ENCODE measurements around the gene ICAM2.

DNA sequence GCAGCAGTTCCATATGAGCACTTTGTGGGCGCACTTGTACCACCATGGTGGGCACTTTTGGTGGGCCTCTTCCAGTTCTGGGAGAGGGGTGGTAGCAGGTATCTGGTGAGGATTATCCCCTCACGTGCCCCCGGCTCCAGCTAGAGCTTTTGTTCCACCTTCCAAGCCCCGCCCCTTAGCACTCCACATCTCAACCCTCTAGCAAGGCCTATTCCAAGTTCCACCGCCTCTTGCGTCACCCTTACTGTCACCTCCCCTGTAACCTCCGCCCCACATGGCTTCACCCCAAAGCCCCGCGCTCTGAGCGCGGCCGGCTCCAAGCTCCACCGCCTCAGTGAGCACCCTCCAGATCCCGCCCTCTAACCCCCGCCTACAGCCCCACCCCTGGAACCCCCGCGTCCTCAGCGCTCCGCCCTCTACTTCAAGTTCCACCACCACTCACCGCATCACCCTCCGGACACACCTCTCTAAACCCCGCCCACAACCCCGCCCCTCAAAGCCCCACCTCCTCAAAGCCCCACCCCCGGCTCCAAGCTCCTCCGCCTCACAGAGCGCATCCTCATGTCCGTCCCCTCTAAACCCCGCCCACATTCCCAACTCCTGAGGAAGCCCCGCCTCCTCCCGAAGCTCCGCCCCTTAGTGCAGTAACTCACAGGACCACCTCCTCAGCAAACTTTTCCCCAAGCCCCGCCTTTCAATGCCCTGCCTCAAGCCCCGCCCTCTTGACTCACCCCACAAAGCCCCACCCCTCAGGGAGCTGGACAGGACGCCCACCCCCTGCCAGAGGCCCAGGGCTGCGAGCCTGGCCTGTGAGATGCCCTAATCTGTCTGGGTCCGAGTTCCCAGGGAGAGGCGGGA lies 58.8 kb downstream of the ICAM2 start:
- TF ChIP-seq SP1 (IDR thresholded peaks at IDR 0.05) (peak; percentile 59), TAF1 (conservative IDR thresholded peaks at IDR 0.05) (no peak), ZBTB33 (IDR thresholded peaks at IDR 0.05) (no peak), YY1 (IDR thresholded peaks at IDR 0.05) (no peak), JUND (IDR thresholded peaks at IDR 0.05) (no peak), EGR1 (IDR thresholded peaks at IDR 0.05; ENCODE audit: low read depth in 2 of 2) (no peak), REST (IDR thresholded peaks at IDR 0.05) (no peak), GABPA (IDR thresholded peaks at IDR 0.05 in 1 of 2, conservative IDR thresholded peaks at IDR 0.05 in 1 of 2) (no peak), RXRA (IDR thresholded peaks at IDR 0.05) (peak; percentile 46 to 64), RAD21 (IDR thresholded peaks at IDR 0.05) (no peak), ATF3 (IDR thresholded peaks at IDR 0.05) (no peak), FOXA1 (IDR thresholded peaks at IDR 0.05) (no peak)
- TF ChIP-seq, protein P1, sequence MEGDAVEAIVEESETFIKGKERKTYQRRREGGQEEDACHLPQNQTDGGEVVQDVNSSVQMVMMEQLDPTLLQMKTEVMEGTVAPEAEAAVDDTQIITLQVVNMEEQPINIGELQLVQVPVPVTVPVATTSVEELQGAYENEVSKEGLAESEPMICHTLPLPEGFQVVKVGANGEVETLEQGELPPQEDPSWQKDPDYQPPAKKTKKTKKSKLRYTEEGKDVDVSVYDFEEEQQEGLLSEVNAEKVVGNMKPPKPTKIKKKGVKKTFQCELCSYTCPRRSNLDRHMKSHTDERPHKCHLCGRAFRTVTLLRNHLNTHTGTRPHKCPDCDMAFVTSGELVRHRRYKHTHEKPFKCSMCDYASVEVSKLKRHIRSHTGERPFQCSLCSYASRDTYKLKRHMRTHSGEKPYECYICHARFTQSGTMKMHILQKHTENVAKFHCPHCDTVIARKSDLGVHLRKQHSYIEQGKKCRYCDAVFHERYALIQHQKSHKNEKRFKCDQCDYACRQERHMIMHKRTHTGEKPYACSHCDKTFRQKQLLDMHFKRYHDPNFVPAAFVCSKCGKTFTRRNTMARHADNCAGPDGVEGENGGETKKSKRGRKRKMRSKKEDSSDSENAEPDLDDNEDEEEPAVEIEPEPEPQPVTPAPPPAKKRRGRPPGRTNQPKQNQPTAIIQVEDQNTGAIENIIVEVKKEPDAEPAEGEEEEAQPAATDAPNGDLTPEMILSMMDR (IDR thresholded peaks at IDR 0.05; ENCODE audit: low read depth, low read length, missing input control) = no peak
- TF ChIP-seq, protein P2, sequence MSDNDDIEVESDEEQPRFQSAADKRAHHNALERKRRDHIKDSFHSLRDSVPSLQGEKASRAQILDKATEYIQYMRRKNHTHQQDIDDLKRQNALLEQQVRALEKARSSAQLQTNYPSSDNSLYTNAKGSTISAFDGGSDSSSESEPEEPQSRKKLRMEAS (IDR thresholded peaks at IDR 0.05) = no peak

Data from liver (tissue), 3 donors.